Measurements from ENCODE around the gene WTAP. TPM values are rescaled to one million over a fixed set of nuclear protein-coding genes. Genes with fewer than 3 reads are reported as not detected.

WTAP gene
- total and polyA plus RNA-seq, 2 of the 8 experiments (the other 6 are each of a cell fraction or from before 2014, with no cell fraction given): 32.6 to 120 TPM

GRCh38 chr6:159746759-159747158 is 19.5 kb downstream of the WTAP start:
- Histone ChIP-seq H3K27me3 (replicated peaks in 1 of 4; ENCODE audit: control insufficient read depth in 3 of 4, extremely low read depth in 1 of 4, insufficient read depth in 3 of 4, low read length in 3 of 4) (no peaks in the 10 kb centered on the region), H3K36me3 (ENCODE audit: control insufficient read depth in 2 of 4, insufficient read depth in 4 of 4, low read length in 3 of 4) (peaks cover 26 to 89% (median 78%) of the 10 kb centered on the region in 4 experiments), H4K91ac (replicated peaks; ENCODE audit: insufficient read length, low read length) (no peak overlapping the region), H2BK15ac (ENCODE audit: low read length) (no peak overlapping the region), H3K79me2 (ENCODE audit: control insufficient read depth in 1 of 2, insufficient read depth in 2 of 2, low read length in 2 of 2) (peaks cover 0 to 41% of the 10 kb centered on the region in 2 experiments; a peak in 2 of 4 replicates), H3K4me3 (ENCODE audit: extremely low read depth in 1 of 4, insufficient read depth in 2 of 4, low read depth in 3 of 4, low read length in 4 of 4) (no peak overlapping the region), H4K5ac (ENCODE audit: insufficient read length, low read depth, low read length) (no peak overlapping the region), H2BK120ac (replicated peaks; ENCODE audit: low read depth, low read length) (no peak overlapping the region), H2BK20ac (ENCODE audit: low read length) (no peak overlapping the region), H3K18ac (ENCODE audit: extremely low read depth, low read length) (no peak overlapping the region), H3K56ac (replicated peaks; ENCODE audit: insufficient read length, low read depth, low read length) (no peak overlapping the region), H3K27ac (ENCODE audit: low read depth, low read length) (no peak overlapping the region), H2BK5ac (ENCODE audit: low read depth, low read length) (no peak overlapping the region), H3K23me2 (ENCODE audit: low read depth, low read length) (no peaks in the 10 kb centered on the region), H3K9me3 (ENCODE audit: insufficient read depth in 2 of 2, low read depth in 1 of 2, low read length in 1 of 2) (no peaks in the 10 kb centered on the region), H3K4me2 (ENCODE audit: insufficient read depth in 1 of 2, low read depth in 2 of 2, low read length in 2 of 2) (no peak overlapping the region), H2BK12ac (ENCODE audit: low read depth, low read length) (no peak overlapping the region), H3K9ac (replicated peaks in 1 of 4; ENCODE audit: extremely low read depth in 1 of 4, low read depth in 3 of 4, low read length in 3 of 4) (no peak overlapping the region), H2AK5ac (ENCODE audit: low read depth, low read length) (no peak overlapping the region), H3K4me1 (replicated peaks in 1 of 4; ENCODE audit: control insufficient read depth in 3 of 4, insufficient read depth in 4 of 4, low read length in 3 of 4) (no peaks in the 10 kb centered on the region; a peak in 1 of 7 replicates), H2AFZ (ENCODE audit: low read length) (no peak overlapping the region), H3K23ac (ENCODE audit: insufficient read length) (no peak overlapping the region), H3K14ac (ENCODE audit: insufficient read length) (no peak overlapping the region), H3K79me1 (ENCODE audit: low read depth, low read length) (no peaks in the 10 kb centered on the region), H4K20me1 (replicated peaks in 1 of 2; ENCODE audit: control insufficient read depth in 1 of 2, insufficient read depth in 2 of 2, low read length in 2 of 2) (peaks cover 4 to 5% of the 10 kb centered on the region in 2 experiments), H4K8ac (ENCODE audit: extremely low read depth, insufficient read depth, low read length) (no peak overlapping the region), H3K4ac (replicated peaks; ENCODE audit: insufficient read length, low read depth, low read length) (no peak overlapping the region)
- FAIRE-seq (no peak), DNase-seq (ENCODE audit: low read depth in 1 of 2, low spot score in 2 of 2) (no peak)
- ChIA-PET POLR2A (ENCODE audit: partially characterized antibody) (interaction anchor here (1.4 to 2.0 kb wide), 4 partner anchors 10 to 20 kb away, joined by 4 to 5 read pairs (median 4); partner anchors contain the start of gene WTAP), CTCF (ENCODE audit: partially characterized antibody) (interaction anchor here (1.9 kb wide), 1 partner anchor 9 kb away, joined by 4 read pairs; no protein-coding TSS in a partner anchor)
- 100% methylated on average over 1 of the region's 1 CpG; no CpG with 5 or more reads in 1 of the 2 experiments for WGBS, 2 experiments (ENCODE audit: extremely low coverage in 1 of 2, insufficient coverage in 1 of 2, insufficient read length in 1 of 2, insufficient replicate concordance in 2 of 2, low coverage in 1 of 2, low lambda C conversion rate in 2 of 2, missing lambda C conversion rate in 1 of 2)
- TF ChIP-seq SRF (IDR thresholded peaks at IDR 0.05; ENCODE audit: low read depth, low read length) (no peak), ASH2L (IDR thresholded peaks at IDR 0.05; ENCODE audit: low read length) (no peak), RFX5 (IDR thresholded peaks at IDR 0.05; ENCODE audit: borderline replicate concordance, low read depth, low read length) (no peak), SIX5 (IDR thresholded peaks at IDR 0.05; ENCODE audit: low read depth, low read length) (no peak), POLR2A (IDR thresholded peaks at IDR 0.05; ENCODE audit: control extremely low read depth in 1 of 2, low read depth in 2 of 2, low read length in 2 of 2) (no peak), CEBPB (IDR thresholded peaks at IDR 0.05; ENCODE audit: low read depth, low read length) (no peak), TAF7 (optimal IDR thresholded peaks at IDR 0.05; ENCODE audit: borderline replicate concordance, low read depth, low read length) (no peak), SP4 (IDR thresholded peaks at IDR 0.05; ENCODE audit: low read length) (no peak), EP300 (IDR thresholded peaks at IDR 0.05; ENCODE audit: borderline replicate concordance in 1 of 2, low read depth in 2 of 2, low read length in 2 of 2) (no peak), KDM1A (IDR thresholded peaks at IDR 0.05; ENCODE audit: borderline replicate concordance, low read length) (no peak)
- TF ChIP-seq, protein P1, sequence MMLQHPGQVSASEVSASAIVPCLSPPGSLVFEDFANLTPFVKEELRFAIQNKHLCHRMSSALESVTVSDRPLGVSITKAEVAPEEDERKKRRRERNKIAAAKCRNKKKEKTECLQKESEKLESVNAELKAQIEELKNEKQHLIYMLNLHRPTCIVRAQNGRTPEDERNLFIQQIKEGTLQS (IDR thresholded peaks at IDR 0.05; ENCODE audit: insufficient read depth, low read depth, low read length): no peak
- TF ChIP-seq, protein P2, sequence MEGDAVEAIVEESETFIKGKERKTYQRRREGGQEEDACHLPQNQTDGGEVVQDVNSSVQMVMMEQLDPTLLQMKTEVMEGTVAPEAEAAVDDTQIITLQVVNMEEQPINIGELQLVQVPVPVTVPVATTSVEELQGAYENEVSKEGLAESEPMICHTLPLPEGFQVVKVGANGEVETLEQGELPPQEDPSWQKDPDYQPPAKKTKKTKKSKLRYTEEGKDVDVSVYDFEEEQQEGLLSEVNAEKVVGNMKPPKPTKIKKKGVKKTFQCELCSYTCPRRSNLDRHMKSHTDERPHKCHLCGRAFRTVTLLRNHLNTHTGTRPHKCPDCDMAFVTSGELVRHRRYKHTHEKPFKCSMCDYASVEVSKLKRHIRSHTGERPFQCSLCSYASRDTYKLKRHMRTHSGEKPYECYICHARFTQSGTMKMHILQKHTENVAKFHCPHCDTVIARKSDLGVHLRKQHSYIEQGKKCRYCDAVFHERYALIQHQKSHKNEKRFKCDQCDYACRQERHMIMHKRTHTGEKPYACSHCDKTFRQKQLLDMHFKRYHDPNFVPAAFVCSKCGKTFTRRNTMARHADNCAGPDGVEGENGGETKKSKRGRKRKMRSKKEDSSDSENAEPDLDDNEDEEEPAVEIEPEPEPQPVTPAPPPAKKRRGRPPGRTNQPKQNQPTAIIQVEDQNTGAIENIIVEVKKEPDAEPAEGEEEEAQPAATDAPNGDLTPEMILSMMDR (IDR thresholded peaks at IDR 0.05; ENCODE audit: control extremely low read depth in 1 of 3, insufficient read depth in 1 of 3, low read depth in 1 of 3, low read length in 3 of 3): no peak
